HCT116 (cell line): ENCODE measurements around the gene KLHL3.

Experiments
- CTCF ChIP-seq, 3 experiments: fragments of 200-600 bp in 1 of 3; sonication (generic) in 1 of 3; IDR thresholded peaks in 2 of 3; conservative IDR thresholded peaks in 1 of 3; 2 replicates each; pipeline ENCODE4 v1.5.1; 2012 to 2017; ENCODE audit warnings: low read depth in 2 of 3, low read length in 2 of 3, antibody characterized with exemption in 1 of 3, borderline replicate concordance in 1 of 3, control low read depth in 1 of 3, mild to moderate bottlenecking in 1 of 3, mixed read lengths in 1 of 3, mixed run types in 1 of 3, moderate library complexity in 1 of 3; ENCODE audit not compliant: insufficient read depth in 1 of 3
- EGR1 ChIP-seq: IDR thresholded peaks from 2 replicates; pipeline ENCODE4 v1.6.1; 2012; ENCODE audit warnings: low read depth
- EZH2 ChIP-seq: fragments of 200-600 bp; sonication (generic); IDR thresholded peaks from 2 replicates; pipeline ENCODE4 v1.6.1; 2017; ENCODE audit warnings: antibody characterized with exemption, mixed run types
- EZH2phosphoT487 ChIP-seq: fragments of 200-600 bp; IDR thresholded peaks from 2 replicates; pipeline ENCODE4 v1.6.1; 2018; ENCODE audit warnings: antibody characterized with exemption, borderline replicate concordance
- POLR2A ChIP-seq: IDR thresholded peaks from 2 replicates; pipeline ENCODE4 v1.7.0; 2011; ENCODE audit warnings: borderline replicate concordance; ENCODE audit not compliant: insufficient read depth, insufficient read length; ENCODE audit errors: extremely low read depth
- RAD21 ChIP-seq: IDR thresholded peaks from 2 replicates; pipeline ENCODE4 v1.6.1; 2012; ENCODE audit warnings: low read depth, mild to moderate bottlenecking
- SRF ChIP-seq: IDR thresholded peaks from 2 replicates; pipeline ENCODE4 v1.6.1; 2012; ENCODE audit warnings: low read depth
- ZFX ChIP-seq: fragments of 450-650 bp; IDR thresholded peaks from 2 replicates; pipeline ENCODE4 v1.6.1; 2017

- no peak for TF ChIP-seq POLR2A
- no peak for TF ChIP-seq CTCF (IDR thresholded peaks at IDR 0.05 in 2 of 3, conservative IDR thresholded peaks at IDR 0.05 in 1 of 3; ENCODE audit: borderline replicate concordance in 1 of 3, insufficient read depth in 1 of 3, low read depth in 2 of 3, low read length in 2 of 3)
- no peak for TF ChIP-seq EGR1
- no peak for TF ChIP-seq ZFX
- no peak for TF ChIP-seq EZH2phosphoT487
- no peak for TF ChIP-seq SRF
- TF ChIP-seq RAD21 = 0 out of 2 replicates have a peak, but pooled peaks have one; percentile 3
- no peak for TF ChIP-seq EZH2
Measured at GRCh38 chr5:137728048-137728447, 7.8 kb downstream of the KLHL3 start.
